H9 (cell line): ENCODE results near the gene CENPB. TPM values are rescaled to one million over a fixed set of nuclear protein-coding genes. Genes with fewer than 3 reads are reported as not detected.

Experiments
- DNase-seq: peaks from one replicate; pipeline ENCODE4 v3.0.0-alpha.2; 2017
- H2AFZ ChIP-seq: one replicate; pipeline ENCODE4 v1.6.1; 2013; ENCODE audit warnings: mild to moderate bottlenecking, low read length, control low read depth, moderate library complexity
- H2AK5ac ChIP-seq: 2 replicates; pipeline ENCODE4 v1.6.1; 2013; ENCODE audit warnings: low read length, control low read depth, mixed read lengths; ENCODE audit not compliant: insufficient read length
- H2BK120ac ChIP-seq: one replicate; pipeline ENCODE4 v1.6.1; 2013; ENCODE audit warnings: low read depth, mild to moderate bottlenecking, low read length, control low read depth, inconsistent platforms; ENCODE audit not compliant: poor library complexity, severe bottlenecking
- H2BK12ac ChIP-seq: 2 replicates; pipeline ENCODE4 v1.6.1; 2013; ENCODE audit warnings: low read length, control low read depth, mixed read lengths, low read depth; ENCODE audit not compliant: insufficient read length
- H2BK15ac ChIP-seq: 2 replicates; pipeline ENCODE4 v1.6.1; 2013; ENCODE audit warnings: low read depth, low read length, control low read depth
- H2BK20ac ChIP-seq: one replicate; pipeline ENCODE4 v1.6.1; 2013; ENCODE audit warnings: low read depth, mild to moderate bottlenecking, low read length, control low read depth, inconsistent platforms; ENCODE audit not compliant: poor library complexity, severe bottlenecking
- H2BK5ac ChIP-seq: 2 replicates; pipeline ENCODE4 v1.6.1; 2013; ENCODE audit warnings: low read length, control low read depth, mixed read lengths; ENCODE audit not compliant: insufficient read length
- H3K14ac ChIP-seq: 2 replicates; pipeline ENCODE4 v1.6.1; 2013; ENCODE audit warnings: low read length, control low read depth; ENCODE audit not compliant: insufficient read depth
- H3K18ac ChIP-seq: 2 replicates; pipeline ENCODE4 v1.6.1; 2013; ENCODE audit warnings: low read depth, mild to moderate bottlenecking, mixed read lengths, low read length, control low read depth; ENCODE audit not compliant: insufficient read length
- H3K23ac ChIP-seq: 2 replicates; pipeline ENCODE4 v1.6.1; 2013; ENCODE audit warnings: low read length, control low read depth, mixed read lengths, low read depth; ENCODE audit not compliant: insufficient read length
- H3K23me2 ChIP-seq: 2 replicates; pipeline ENCODE4 v1.6.1; 2013; ENCODE audit warnings: low read depth, mild to moderate bottlenecking, mixed read lengths, low read length, control low read depth; ENCODE audit not compliant: insufficient read length, poor library complexity, severe bottlenecking
- H3K27ac ChIP-seq: 2 replicates; pipeline ENCODE4 v1.5.1; 2013; ENCODE audit warnings: low read length, control low read depth, mixed read lengths, low read depth; ENCODE audit not compliant: insufficient read length
- H3K27me3 ChIP-seq: 2 replicates; pipeline ENCODE4 v1.6.1; 2013; ENCODE audit warnings: low read length, control low read depth, inconsistent platforms; ENCODE audit not compliant: insufficient read depth
- H3K4ac ChIP-seq: 2 replicates; pipeline ENCODE4 v1.6.1; 2013; ENCODE audit warnings: low read depth, mild to moderate bottlenecking, control low read depth, inconsistent platforms, low read length, moderate library complexity
- H3K4me1 ChIP-seq: 2 replicates; pipeline ENCODE4 v1.6.1; 2013; ENCODE audit warnings: low read length, control low read depth, inconsistent platforms; ENCODE audit not compliant: insufficient read depth
- H3K4me2 ChIP-seq: 2 replicates; pipeline ENCODE4 v1.6.1; 2013; ENCODE audit warnings: low read length, control low read depth, mixed read lengths; ENCODE audit not compliant: insufficient read length, insufficient read depth
- H3K56ac ChIP-seq: 2 replicates; pipeline ENCODE4 v1.6.1; 2013; ENCODE audit warnings: low read depth, mild to moderate bottlenecking, mixed read lengths, low read length, control low read depth; ENCODE audit not compliant: insufficient read length
- H3K79me1 ChIP-seq: 2 replicates; pipeline ENCODE4 v1.6.1; 2013; ENCODE audit warnings: low read depth, mild to moderate bottlenecking, moderate library complexity, low read length, control low read depth, inconsistent platforms; ENCODE audit not compliant: insufficient read depth, poor library complexity, severe bottlenecking
- H3K79me2 ChIP-seq: 2 replicates; pipeline ENCODE4 v1.6.1; 2013; ENCODE audit warnings: low read length, control low read depth, inconsistent platforms; ENCODE audit not compliant: insufficient read depth
- H3K9ac ChIP-seq: 2 replicates; pipeline ENCODE4 v1.6.1; 2013; ENCODE audit warnings: low read length, control low read depth, mixed read lengths; ENCODE audit not compliant: insufficient read length; ENCODE audit errors: extremely low read depth
- H3K9me3 ChIP-seq: one replicate; pipeline ENCODE4 v1.6.1; 2013; ENCODE audit warnings: low read depth, low read length, inconsistent platforms; ENCODE audit not compliant: control insufficient read depth
- H3T11ph ChIP-seq: one replicate; pipeline ENCODE4 v1.6.1; 2013; ENCODE audit warnings: mild to moderate bottlenecking, low read length, control low read depth, inconsistent platforms
- H4K20me1 ChIP-seq: one replicate; pipeline ENCODE4 v1.6.1; 2013; ENCODE audit not compliant: control insufficient read depth, insufficient read length, insufficient read depth
- H4K5ac ChIP-seq: 2 replicates; pipeline ENCODE4 v1.6.1; 2013; ENCODE audit warnings: low read depth, mild to moderate bottlenecking, mixed read lengths, low read length, control low read depth; ENCODE audit not compliant: insufficient read length
- H4K8ac ChIP-seq: replicated peaks from 2 replicates; pipeline ENCODE4 v1.6.1; 2013; ENCODE audit warnings: low read length, control low read depth, mixed read lengths, low read depth; ENCODE audit not compliant: insufficient read length
- H4K91ac ChIP-seq: 2 replicates; pipeline ENCODE4 v1.6.1; 2013; ENCODE audit warnings: low read depth, mild to moderate bottlenecking, moderate library complexity, mixed read lengths, low read length, control low read depth; ENCODE audit not compliant: insufficient read length
- H3K27ac Mint-ChIP-seq, 3 experiments: 2 replicates in 2 of 3; 3 replicates in 1 of 3; pipeline ENCODE4 v1.8.0; 2020 to 2021; ENCODE audit warnings: mixed read lengths in 3 of 3, mild to moderate bottlenecking in 1 of 3, moderate library complexity in 1 of 3
- H3K27me3 Mint-ChIP-seq: 2 replicates; pipeline ENCODE4 v1.8.0; 2021; ENCODE audit warnings: low read depth, mild to moderate bottlenecking, moderate library complexity, mixed read lengths
- H3K36me3 Mint-ChIP-seq, 3 experiments: 2 replicates in 2 of 3; 3 replicates in 1 of 3; pipeline ENCODE4 v1.8.0; 2020 to 2021; ENCODE audit warnings: low read depth in 3 of 3, mixed read lengths in 3 of 3; ENCODE audit not compliant: insufficient read depth in 1 of 3
- H3K4me1 Mint-ChIP-seq, 2 experiments: 2 replicates each; pipeline ENCODE4 v1.8.0; 2020; ENCODE audit warnings: mixed read lengths in 2 of 2
- H3K4me3 Mint-ChIP-seq, 2 experiments: 2 replicates in 1 of 2; 3 replicates in 1 of 2; pipeline ENCODE4 v1.8.0; 2020 to 2021; ENCODE audit warnings: mild to moderate bottlenecking in 2 of 2, mixed read lengths in 2 of 2, moderate library complexity in 1 of 2
- H3K9me3 Mint-ChIP-seq, 2 experiments: 2 replicates in 1 of 2; 3 replicates in 1 of 2; pipeline ENCODE4 v1.8.0; 2020; ENCODE audit warnings: mild to moderate bottlenecking in 2 of 2, mixed read lengths in 2 of 2, moderate library complexity in 1 of 2
- WGBS: extraction: QIAGEN DNeasy Blood & Tissue Kit; methylation state at CpG from one replicate; pipeline ENCODE4 v1.1.7; 2013; ENCODE audit warnings: missing lambda C conversion rate, low lambda C conversion rate, mixed read lengths; ENCODE audit not compliant: insufficient read length; ENCODE audit errors: extremely low coverage; 5-methylcytosine and 5-hydroxymethylcytosine counted together
- total RNA-seq: library from RNA; stranded (reverse); gene quantifications from 2 replicates; pipeline ENCODE4 v1.2.1, GENCODE V29; 2021
- TF ChIP-seq, protein P1 (sequence below): fragments of 200-600 bp; sonication (generic); conservative IDR thresholded peaks from 3 replicates; pipeline ENCODE4 v1.8.0; 2021; ENCODE audit warnings: antibody characterized with exemption, mild to moderate bottlenecking

Gene CENPB
- total RNA-seq, 1 experiment from 2014 or later: 63.1 TPM

- H4K20me1 ChIP-seq: no peaks in the 10 kb centered on the region
- H3T11ph ChIP-seq: no peak overlapping the region
- peaks cover 42 to 57% of the 10 kb centered on the region in 2 experiments for H3K4me1 Mint-ChIP-seq
- H3K4me1 ChIP-seq: no peaks in the 10 kb centered on the region; the same call in 1 of the 2 replicates
- peaks cover 11% of the 10 kb centered on the region for H3K23me2 ChIP-seq
- H3K56ac ChIP-seq: no peak overlapping the region
- DNase-seq: no peak
- no peak overlapping the region for H2BK5ac ChIP-seq
- H4K5ac ChIP-seq: no peak overlapping the region
- H3K9me3 ChIP-seq: no peaks in the 10 kb centered on the region
- TF ChIP-seq, protein P1, sequence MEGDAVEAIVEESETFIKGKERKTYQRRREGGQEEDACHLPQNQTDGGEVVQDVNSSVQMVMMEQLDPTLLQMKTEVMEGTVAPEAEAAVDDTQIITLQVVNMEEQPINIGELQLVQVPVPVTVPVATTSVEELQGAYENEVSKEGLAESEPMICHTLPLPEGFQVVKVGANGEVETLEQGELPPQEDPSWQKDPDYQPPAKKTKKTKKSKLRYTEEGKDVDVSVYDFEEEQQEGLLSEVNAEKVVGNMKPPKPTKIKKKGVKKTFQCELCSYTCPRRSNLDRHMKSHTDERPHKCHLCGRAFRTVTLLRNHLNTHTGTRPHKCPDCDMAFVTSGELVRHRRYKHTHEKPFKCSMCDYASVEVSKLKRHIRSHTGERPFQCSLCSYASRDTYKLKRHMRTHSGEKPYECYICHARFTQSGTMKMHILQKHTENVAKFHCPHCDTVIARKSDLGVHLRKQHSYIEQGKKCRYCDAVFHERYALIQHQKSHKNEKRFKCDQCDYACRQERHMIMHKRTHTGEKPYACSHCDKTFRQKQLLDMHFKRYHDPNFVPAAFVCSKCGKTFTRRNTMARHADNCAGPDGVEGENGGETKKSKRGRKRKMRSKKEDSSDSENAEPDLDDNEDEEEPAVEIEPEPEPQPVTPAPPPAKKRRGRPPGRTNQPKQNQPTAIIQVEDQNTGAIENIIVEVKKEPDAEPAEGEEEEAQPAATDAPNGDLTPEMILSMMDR: no peak
- H3K27me3 Mint-ChIP-seq: peaks cover 5% of the 10 kb centered on the region; the same call in 1 of the 2 replicates
- no CpG with 5 or more reads among the region's 13 CpGs for WGBS
- no peak overlapping the region for H3K27ac ChIP-seq
- H3K14ac ChIP-seq: no peak overlapping the region
- H2BK20ac ChIP-seq: no peak overlapping the region
- no peak overlapping the region for H2BK12ac ChIP-seq
- H3K36me3 Mint-ChIP-seq: peaks cover 32 to 55% (median 51%) of the 10 kb centered on the region in 3 experiments
- H2BK15ac ChIP-seq: no peak overlapping the region
- no peak overlapping the region for H3K27ac Mint-ChIP-seq
- H3K4ac ChIP-seq: no peak overlapping the region
- H3K27me3 ChIP-seq: no peaks in the 10 kb centered on the region
- H2BK120ac ChIP-seq: no peak overlapping the region
- H4K91ac ChIP-seq: no peak overlapping the region
- no peaks in the 10 kb centered on the region for H3K9me3 Mint-ChIP-seq
- no peak overlapping the region for H3K18ac ChIP-seq
- H3K23ac ChIP-seq: no peak overlapping the region
- no peak overlapping the region for H2AK5ac ChIP-seq
- H3K9ac ChIP-seq: no peak overlapping the region
- H2AFZ ChIP-seq: no peak overlapping the region
- no peaks in the 10 kb centered on the region for H3K79me2 ChIP-seq
- no peak overlapping the region for H3K4me2 ChIP-seq
- H3K4me3 Mint-ChIP-seq: no peak overlapping the region
- no peaks in the 10 kb centered on the region for H3K79me1 ChIP-seq
- H4K8ac ChIP-seq: no peak overlapping the region
Measured at GRCh38 chr20:3801846-3802245, 15.3 kb upstream of the CENPB start.
